ENCODE measurements around the gene FAM234A.

Gene FAM234A

DNA sequence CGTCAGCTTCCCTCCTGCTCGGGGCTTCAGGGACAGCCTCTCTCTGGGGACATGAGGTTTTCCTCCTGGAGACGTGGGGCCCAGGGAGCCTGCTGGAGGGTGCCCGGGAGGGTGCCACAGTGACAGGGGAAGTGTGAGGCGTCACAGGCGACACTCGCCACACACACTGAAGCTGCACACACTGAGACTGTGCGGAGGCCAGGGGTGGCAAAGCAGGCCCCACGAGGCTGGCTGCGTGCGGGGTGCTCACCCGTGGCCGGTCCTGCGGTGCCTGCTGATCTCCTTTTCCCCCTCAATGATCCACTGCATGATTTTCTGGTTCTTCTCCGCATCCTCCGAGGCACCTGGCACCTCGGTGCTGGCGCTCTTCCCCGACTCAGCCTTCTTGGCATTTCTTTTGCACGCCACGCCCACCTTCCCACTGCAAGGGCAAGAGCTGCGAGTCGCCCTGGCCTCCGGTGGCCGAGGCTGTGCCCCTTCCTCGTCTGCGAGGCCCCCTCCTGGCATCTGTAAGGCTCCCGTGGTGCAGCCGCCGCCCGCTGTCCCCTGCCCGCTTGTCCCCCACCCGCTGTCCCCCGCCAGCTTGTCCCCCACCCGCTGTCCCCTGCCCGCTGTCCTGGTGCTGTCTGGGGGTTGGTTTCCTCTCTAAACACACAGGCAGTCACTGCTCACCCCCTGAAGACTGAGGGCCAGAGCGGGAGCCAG is 62.3 kb downstream of the FAM234A start:
- DNase-seq (ENCODE audit: low read depth in 2 of 2, low spot score in 1 of 2) = no peak

DNA sequence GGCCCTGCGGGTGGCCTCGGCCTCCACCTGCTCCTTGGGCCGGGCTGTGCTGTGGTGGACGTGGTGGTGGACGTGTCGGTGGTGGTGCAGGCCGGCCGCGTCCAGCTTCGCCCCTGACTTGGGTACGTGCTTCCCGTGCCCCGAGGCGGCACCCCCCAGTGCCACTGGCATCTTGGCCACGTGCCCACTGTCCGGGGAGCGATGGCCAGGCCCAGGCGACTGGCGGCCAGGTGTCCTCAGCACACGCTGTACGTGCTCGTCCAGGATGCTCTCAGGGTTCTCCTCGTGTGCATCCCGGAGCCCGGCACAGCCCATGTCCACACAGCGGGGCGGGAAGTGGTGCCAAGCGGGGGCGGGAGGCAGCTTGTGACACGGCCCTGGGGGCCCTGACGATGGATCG is 63.2 kb downstream of the FAM234A start:
- no peak for DNase-seq (ENCODE audit: low read depth in 2 of 2, low spot score in 1 of 2)

DNA sequence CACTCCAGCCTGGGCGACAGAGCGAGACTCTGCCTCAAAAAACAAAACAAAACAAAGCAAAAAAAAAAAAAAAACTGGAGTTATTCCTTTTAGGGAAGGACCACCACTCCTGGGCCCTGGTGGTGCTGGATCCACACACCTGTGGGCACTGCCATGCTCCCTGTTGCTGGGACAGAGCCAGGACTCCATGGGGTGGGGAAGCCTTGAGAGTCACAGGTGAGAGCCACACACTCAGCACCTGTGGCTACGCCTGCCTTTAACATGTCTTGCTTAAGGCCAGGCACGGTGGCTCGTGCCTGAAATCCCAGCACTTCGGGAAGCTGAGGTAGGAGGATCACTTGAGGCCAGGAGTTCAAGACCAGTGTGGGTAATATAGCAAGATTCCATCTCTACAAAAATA is 66.6 kb downstream of the FAM234A start:
- no peak for DNase-seq (ENCODE audit: low read depth in 2 of 2, low spot score in 1 of 2)

DNA sequence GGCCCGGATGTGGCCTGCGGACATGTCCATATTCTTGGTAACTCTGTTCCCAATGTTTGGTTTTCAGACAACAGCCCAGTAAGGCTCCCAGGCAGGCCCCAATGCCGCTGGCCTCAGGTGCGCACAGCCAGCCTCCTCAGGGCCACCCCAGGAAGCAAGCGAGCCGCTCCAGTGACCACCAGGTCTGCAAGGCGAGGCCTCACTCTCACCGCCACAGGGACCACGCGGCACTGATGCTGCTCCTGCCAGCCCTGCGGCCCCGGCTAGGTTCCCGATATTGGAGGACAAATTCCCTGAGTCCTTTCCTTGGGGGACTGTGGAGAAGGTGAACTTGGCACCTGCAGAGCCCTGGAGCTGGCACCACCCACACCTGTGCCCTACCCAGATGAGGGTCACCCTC is 67.3 kb downstream of the FAM234A start:
- DNase-seq (ENCODE audit: low read depth in 2 of 2, low spot score in 1 of 2) = no peak

DNA sequence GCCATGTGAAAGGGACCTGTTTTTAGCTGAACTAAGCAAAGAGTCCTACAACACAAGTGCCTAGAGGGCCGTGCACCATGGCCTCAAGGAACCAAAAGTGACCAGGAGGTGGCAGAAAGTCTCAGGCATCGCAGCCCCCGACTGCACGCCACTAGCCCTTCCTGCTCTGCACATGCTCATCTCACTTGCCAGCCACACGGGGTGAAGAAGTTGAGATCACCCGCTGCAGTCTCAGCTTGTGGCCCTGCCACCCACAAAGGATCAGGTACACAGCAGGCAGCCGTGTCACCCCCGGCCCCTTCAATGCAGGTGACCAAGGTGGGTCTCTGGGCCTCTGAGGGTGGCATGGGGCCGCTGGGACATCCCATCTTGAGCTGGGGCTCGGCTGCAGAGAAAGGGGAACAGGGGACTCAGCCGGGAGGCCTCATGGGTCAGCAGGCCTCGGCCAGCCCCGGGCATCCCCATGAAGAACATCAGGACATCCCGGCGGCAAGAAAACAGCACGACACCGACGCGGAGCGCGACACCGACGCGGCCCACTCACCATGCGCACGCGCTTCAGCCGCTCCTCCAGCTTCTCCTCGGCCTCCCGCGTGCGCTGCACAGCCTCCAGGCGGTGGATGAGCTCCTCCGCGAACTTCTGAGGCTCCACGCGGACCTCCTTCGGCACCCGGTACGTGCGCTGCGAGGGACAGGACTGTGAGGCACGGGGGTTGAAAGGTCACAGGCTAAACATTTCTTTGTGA is 69.3 kb downstream of the FAM234A start:
- DNase-seq (ENCODE audit: low read depth in 2 of 2, low spot score in 1 of 2) = no peak

DNA sequence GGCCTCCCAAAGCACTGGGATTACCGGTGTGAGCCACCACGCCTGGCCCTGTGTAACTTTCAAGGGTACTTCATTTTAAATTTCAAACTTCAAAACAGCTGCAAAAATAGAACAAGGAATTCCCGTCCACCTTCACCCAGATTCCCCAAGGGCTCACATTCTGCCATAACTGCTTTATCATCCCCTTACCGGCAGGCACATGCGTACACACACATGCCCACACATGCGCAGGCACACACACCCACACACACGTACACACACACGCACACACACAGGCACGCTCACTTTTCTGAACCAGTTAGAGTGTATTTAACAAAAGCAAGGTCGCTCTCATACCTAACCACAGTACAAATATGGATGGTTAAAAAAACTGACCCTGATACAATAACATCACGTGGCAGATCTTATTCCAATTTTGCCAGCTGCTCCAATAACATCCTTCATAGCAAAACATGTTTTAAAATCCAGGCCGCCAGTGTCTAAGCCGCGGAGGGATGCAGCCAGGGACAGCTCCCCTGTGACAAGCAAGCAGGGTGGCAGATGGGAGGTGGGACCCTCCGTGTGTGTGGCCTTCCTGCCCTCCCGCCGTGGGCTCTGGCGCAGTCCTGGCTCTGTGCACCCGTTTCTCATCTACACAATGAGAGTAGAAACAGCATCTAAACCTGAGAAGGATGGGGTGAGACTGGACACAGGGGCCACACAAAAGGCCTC is 71.5 kb downstream of the FAM234A start:
- DNase-seq (ENCODE audit: low read depth in 2 of 2, low spot score in 1 of 2) = no peak

DNA sequence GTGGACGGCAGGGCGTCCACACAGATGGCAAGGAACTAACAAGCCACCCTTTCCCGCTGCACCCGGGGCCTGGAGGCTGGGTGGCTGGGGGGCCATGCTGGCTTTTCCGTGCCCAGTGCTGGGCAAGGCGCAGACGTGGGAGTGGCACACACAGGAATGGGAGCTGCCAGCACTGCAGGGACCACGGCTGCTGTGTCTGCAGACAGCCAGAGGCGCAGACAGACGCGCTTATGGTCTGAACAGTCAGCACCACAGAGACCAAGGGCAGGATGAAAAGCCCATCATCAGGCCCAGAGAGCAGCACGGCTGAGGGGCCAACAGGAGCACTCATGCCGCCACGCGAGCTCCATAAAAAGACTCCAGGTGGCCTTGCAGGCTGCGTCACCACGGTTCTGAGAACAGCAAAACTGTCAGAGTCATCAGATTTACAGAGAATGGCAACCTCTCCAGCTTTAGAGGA is 72.3 kb downstream of the FAM234A start:
- no peak for DNase-seq (ENCODE audit: low read depth in 2 of 2, low spot score in 1 of 2)

DNA sequence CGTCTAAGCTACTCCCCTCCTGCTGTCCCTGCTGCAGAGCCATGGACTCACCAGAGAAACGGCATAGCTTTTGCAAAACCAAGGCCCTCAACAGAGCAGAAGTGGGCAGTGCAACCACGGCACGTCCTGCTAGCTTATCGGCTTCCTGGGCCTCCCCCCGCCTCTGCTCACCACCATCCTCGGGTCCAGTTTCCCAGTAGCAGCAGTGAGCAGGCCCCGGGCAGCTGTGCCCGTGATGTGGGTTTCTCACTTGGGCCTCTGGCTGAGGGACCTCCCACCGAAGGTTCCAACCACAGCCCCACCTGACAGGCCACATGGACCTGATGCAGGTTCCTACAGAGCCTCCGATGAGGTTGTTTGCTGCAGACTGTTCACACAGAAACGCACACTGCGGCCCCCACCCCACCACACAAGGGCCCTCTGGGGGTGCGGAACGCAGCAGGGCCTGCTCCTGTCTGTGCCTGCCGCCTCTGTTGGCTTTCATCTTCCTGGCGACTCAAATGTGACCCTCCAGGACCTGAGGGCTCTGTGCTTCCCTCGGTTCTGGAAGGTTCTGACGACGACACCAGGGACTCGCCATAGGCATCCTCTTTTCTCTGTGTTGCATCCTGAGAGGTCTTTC is 73.2 kb downstream of the FAM234A start:
- no peak for DNase-seq (ENCODE audit: low read depth in 2 of 2, low spot score in 1 of 2)

DNA sequence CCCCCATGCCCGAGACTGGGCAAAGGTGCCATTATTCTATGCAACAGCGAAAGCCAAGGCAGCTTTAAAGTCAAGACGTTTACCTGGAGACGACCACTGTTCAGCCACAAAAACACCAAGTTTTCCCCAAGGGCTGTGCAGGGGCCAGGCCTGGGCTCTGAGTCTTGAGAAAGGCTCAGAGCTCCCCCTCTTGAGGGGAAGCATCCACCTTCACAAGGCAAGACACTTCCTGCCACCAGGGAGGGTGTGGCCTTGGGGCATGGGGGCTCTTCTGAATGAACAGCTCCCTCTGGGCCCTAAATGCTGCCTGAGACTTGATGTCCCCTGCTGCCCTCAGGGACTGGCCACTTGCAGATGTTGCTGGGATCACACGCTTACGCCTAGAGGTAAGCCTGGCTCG is 74.9 kb downstream of the FAM234A start:
- no peak for DNase-seq (ENCODE audit: low read depth in 2 of 2, low spot score in 1 of 2)

DNA sequence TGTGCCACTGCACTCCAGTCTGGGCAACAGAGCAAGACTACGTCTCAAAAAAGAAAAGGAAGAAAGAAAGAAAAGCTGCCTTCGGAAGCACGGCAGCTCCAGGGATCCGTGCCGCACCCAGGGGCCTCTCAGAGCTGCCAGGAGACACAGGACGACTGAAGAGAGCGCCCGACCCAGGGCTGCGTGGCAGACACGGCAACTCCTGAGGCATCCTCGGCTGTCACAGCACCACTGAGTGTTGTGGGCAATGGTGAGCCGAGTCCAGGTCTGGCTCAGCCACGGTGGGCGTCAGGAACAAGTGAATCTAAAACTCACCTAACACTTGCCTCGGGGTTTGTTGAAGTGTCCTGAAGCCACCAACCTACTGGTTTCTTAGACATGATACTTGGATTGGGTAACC is 77.1 kb downstream of the FAM234A start:
- no peak for DNase-seq (ENCODE audit: low read depth in 2 of 2, low spot score in 1 of 2)

DNA sequence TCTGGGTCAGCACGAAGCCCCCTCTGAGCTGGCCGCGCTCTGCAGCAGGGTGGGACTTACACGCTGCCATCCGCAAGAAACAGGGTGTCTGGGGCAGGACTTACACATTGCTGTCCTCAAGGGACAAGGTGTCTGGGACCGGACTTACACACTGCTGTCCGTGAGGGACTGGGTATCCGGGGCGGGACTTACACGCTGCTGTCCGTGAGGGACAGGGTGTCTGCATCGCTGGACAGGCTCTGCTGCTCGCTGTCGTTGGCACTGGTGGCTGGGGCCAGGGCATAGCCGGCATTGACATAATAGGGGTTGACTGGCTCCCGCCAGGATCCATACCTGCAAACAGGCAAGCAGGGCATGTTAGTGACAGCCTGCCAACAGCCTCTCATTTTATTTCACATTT is 79.7 kb downstream of the FAM234A start:
- DNase-seq (ENCODE audit: low read depth in 2 of 2, low spot score in 1 of 2) = no peak

DNA sequence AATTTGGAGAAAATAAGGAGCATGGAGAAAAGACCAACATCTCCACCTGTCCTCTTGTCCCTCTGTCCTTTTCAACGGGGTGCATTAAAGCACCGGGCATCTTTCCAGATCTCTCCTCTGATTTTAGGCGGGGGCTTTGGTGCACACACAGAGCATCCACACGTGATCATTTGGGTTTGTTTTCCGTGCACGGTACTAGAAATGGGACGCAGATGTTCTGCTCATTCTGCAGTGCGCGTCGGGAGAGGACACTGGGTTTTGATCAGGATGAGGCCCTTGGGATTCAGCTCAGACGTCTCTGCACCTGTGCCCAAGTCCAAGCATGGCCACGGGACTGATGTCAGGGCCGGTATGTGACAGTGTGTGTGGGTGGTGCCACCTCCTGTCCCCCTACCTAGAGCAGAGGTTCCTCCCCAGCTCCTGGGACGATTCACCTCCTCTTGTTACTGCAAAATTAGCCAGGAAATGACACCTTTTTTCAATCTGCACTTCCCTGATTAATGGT is 80.2 kb downstream of the FAM234A start:
- DNase-seq (ENCODE audit: low read depth in 2 of 2, low spot score in 1 of 2) = no peak

Data from stimulated activated CD8-positive, alpha-beta memory T cell treated with anti-CD3 and anti-CD28 coated beads, Interleukin-4, amount 100 ng/mL, for 4 hours (primary cell).